ACC112 (cell line): ENCODE results near the gene GABRB2.

Experiments
- H2AFZ ChIP-seq: fragments of 200-600 bp; sonication (generic); one replicate; pipeline ENCODE4 v1.6.0; 2017; ENCODE audit warnings: antibody characterized with exemption, low read length; ENCODE audit not compliant: unreplicated experiment
- H3K27ac ChIP-seq: fragments of 200-600 bp; sonication (generic); 2 replicates; pipeline ENCODE4 v1.5.1; 2014; ENCODE audit warnings: low read depth, mild to moderate bottlenecking, antibody characterized with exemption, low read length, moderate library complexity
- H3K27me3 ChIP-seq: fragments of 200-600 bp; sonication (generic); 2 replicates; pipeline ENCODE4 v1.6.1; 2014; ENCODE audit warnings: mild to moderate bottlenecking, antibody characterized with exemption, low read length, moderate library complexity, mixed read lengths; ENCODE audit not compliant: insufficient read depth
- H3K36me3 ChIP-seq: fragments of 200-600 bp; sonication (generic); 2 replicates; pipeline ENCODE4 v1.6.1; 2016; ENCODE audit warnings: mild to moderate bottlenecking, antibody characterized with exemption, low read length, moderate library complexity, mixed read lengths; ENCODE audit not compliant: insufficient read depth
- H3K4me1 ChIP-seq: fragments of 200-600 bp; sonication (generic); one replicate; pipeline ENCODE4 v1.6.1; 2016; ENCODE audit warnings: low read length, mixed read lengths; ENCODE audit not compliant: insufficient read depth, unreplicated experiment, control insufficient read depth
- H3K4me3 ChIP-seq: fragments of 200-600 bp; sonication (generic); 2 replicates; pipeline ENCODE4 v1.5.1; 2014; ENCODE audit warnings: mild to moderate bottlenecking, low read depth, low read length
- H3K79me2 ChIP-seq: fragments of 200-600 bp; sonication (generic); one replicate; pipeline ENCODE4 v1.6.0; 2016; ENCODE audit warnings: low read length; ENCODE audit not compliant: control insufficient read depth, unreplicated experiment, insufficient read depth

GABRB2 gene

GRCh38 chr5:161546470-161547301, at the start of gene GABRB2:
GABRB2 (minus strand) TSS chr5:161546725; CDS start chr5:161546643, 82 bp downstream.
- Histone ChIP-seq H3K79me2 (no peaks in the 10 kb centered on the region), H3K4me1 (no peaks in the 10 kb centered on the region), H2AFZ (no peak within 1 kb of the TSS), H3K27me3 (peaks cover 38% of the 10 kb centered on the region), H3K36me3 (no peaks in the 10 kb centered on the region), H3K27ac (no peak within 1 kb of the TSS), H3K4me3 (peak within 1 kb of the TSS; percentile 54; the same call in 1 of the 2 replicates)

GRCh38 chr5:161585798-161586197, 39.3 kb upstream of the GABRB2 start:
- Histone ChIP-seq H3K4me3 (no peak overlapping the region), H3K4me1 (no peaks in the 10 kb centered on the region), H3K36me3 (no peaks in the 10 kb centered on the region), H2AFZ (no peak overlapping the region), H3K27ac (no peak overlapping the region), H3K79me2 (no peaks in the 10 kb centered on the region), H3K27me3 (no peaks in the 10 kb centered on the region)

GRCh38 chr5:161580621-161581020, 34.1 kb upstream of the GABRB2 start:
- no peaks in the 10 kb centered on the region for H3K79me2 ChIP-seq
- no peak overlapping the region for H3K27ac ChIP-seq
- no peak overlapping the region for H2AFZ ChIP-seq
- no peaks in the 10 kb centered on the region for H3K27me3 ChIP-seq
- H3K4me3 ChIP-seq, result no peak overlapping the region
- no peaks in the 10 kb centered on the region for H3K4me1 ChIP-seq
- no peaks in the 10 kb centered on the region for H3K36me3 ChIP-seq

- Histone ChIP-seq H3K4me1 (no peaks in the 10 kb centered on the region), H3K4me3 (no peak overlapping the region), H3K36me3 (no peaks in the 10 kb centered on the region), H3K27me3 (no peaks in the 10 kb centered on the region), H2AFZ (no peak overlapping the region), H3K27ac (no peak overlapping the region), H3K79me2 (no peaks in the 10 kb centered on the region)
Observed at GRCh38 chr5:161572914-161573313, 26.4 kb upstream of the GABRB2 start.

GRCh38 chr5:161566081-161566480, 19.6 kb upstream of the GABRB2 start:
- Histone ChIP-seq H3K79me2 (no peaks in the 10 kb centered on the region), H3K4me3 (no peak overlapping the region), H3K4me1 (no peaks in the 10 kb centered on the region), H3K27me3 (no peaks in the 10 kb centered on the region), H2AFZ (no peak overlapping the region), H3K27ac (no peak overlapping the region), H3K36me3 (no peaks in the 10 kb centered on the region)

- H2AFZ ChIP-seq, result no peak overlapping the region
- no peaks in the 10 kb centered on the region for H3K79me2 ChIP-seq
- no peaks in the 10 kb centered on the region for H3K4me1 ChIP-seq
- no peaks in the 10 kb centered on the region for H3K36me3 ChIP-seq
- no peaks in the 10 kb centered on the region for H3K27me3 ChIP-seq
- no peak overlapping the region for H3K27ac ChIP-seq
- H3K4me3 ChIP-seq, result no peak overlapping the region
Observed at GRCh38 chr5:161562446-161562845, 15.9 kb upstream of the GABRB2 start.

GRCh38 chr5:161549106-161549505, 2.6 kb upstream of the GABRB2 start:
- no peak overlapping the region for H3K27ac ChIP-seq
- no peak overlapping the region for H2AFZ ChIP-seq
- H3K79me2 ChIP-seq, result no peaks in the 10 kb centered on the region
- peaks cover 38% of the 10 kb centered on the region for H3K27me3 ChIP-seq
- no peaks in the 10 kb centered on the region for H3K4me1 ChIP-seq
- no peaks in the 10 kb centered on the region for H3K36me3 ChIP-seq
- H3K4me3 ChIP-seq, result no peak overlapping the region

GRCh38 chr5:161548487-161549094, 2.1 kb upstream of the GABRB2 start:
- Histone ChIP-seq H3K4me3 (no peak overlapping the region), H2AFZ (no peak overlapping the region)

GRCh38 chr5:161547738-161548486, 1.4 kb upstream of the GABRB2 start:
- no peak overlapping the region for H3K27ac ChIP-seq
- H3K4me1 ChIP-seq, result no peaks in the 10 kb centered on the region
- peaks cover 38% of the 10 kb centered on the region for H3K27me3 ChIP-seq
- no peak overlapping the region for H2AFZ ChIP-seq
- H3K4me3 ChIP-seq, result no peak overlapping the region
- no peaks in the 10 kb centered on the region for H3K79me2 ChIP-seq
- no peaks in the 10 kb centered on the region for H3K36me3 ChIP-seq

More at GRCh38 chr5:161548487-161549094, 2.1 kb upstream of the GABRB2 start:
- Histone ChIP-seq H3K4me1 (no peaks in the 10 kb centered on the region), H3K79me2 (no peaks in the 10 kb centered on the region), H3K36me3 (no peaks in the 10 kb centered on the region), H3K27me3 (peaks cover 38% of the 10 kb centered on the region), H3K27ac (no peak overlapping the region)

- H3K4me3 ChIP-seq, result peak overlapping the region; percentile 43; the same call in 1 of the 2 replicates
- no peak overlapping the region for H3K27ac ChIP-seq
- no peaks in the 10 kb centered on the region for H3K4me1 ChIP-seq
- H3K36me3 ChIP-seq, result no peaks in the 10 kb centered on the region
- no peaks in the 10 kb centered on the region for H3K79me2 ChIP-seq
- H2AFZ ChIP-seq, result no peak overlapping the region
- peaks cover 38% of the 10 kb centered on the region for H3K27me3 ChIP-seq
Observed at GRCh38 chr5:161547406-161547737, 847 bp upstream of the GABRB2 start.
